Activated CD8-positive, alpha-beta T cell treated with anti-CD3 and anti-CD28 coated beads for 36 hours (primary cell): Measurements from ENCODE around the gene DLG5. TPM values are rescaled to one million over a fixed set of nuclear protein-coding genes. Genes with fewer than 3 reads are reported as not detected.

Source experiments
- ATAC-seq: fragments of 200-7000 bp; cut with Tn5 transposase; one replicate; pipeline ENCODE4 v1.10.0; 2021; ENCODE audit warnings: mild to moderate bottlenecking, moderate library complexity
- CTCF ChIA-PET: fragments of 350-600 bp; sonication (Branson Sonifier 250); formaldehyde crosslinking; loops from one replicate; lab custom pipeline; 2021; ENCODE audit warnings: antibody characterized with exemption; lab: Charles Lee
- POLR2A ChIA-PET: fragments of 350-600 bp; sonication (Branson Sonifier 250); formaldehyde crosslinking; loops from one replicate; lab custom pipeline; 2021; ENCODE audit warnings: antibody characterized with exemption; lab: Charles Lee
- DNase-seq: peaks from one replicate; pipeline ENCODE4 v3.0.0-alpha.2; 2020
- H3K27ac Mint-ChIP-seq: one replicate; pipeline ENCODE4 v1.8.0; 2021; ENCODE audit warnings: mild to moderate bottlenecking, mixed read lengths
- H3K27me3 Mint-ChIP-seq: one replicate; pipeline ENCODE4 v1.8.0; 2021; ENCODE audit warnings: mixed read lengths
- H3K36me3 Mint-ChIP-seq: one replicate; pipeline ENCODE4 v1.8.0; 2021; ENCODE audit warnings: low read depth, mixed read lengths
- H3K4me1 Mint-ChIP-seq: one replicate; pipeline ENCODE4 v1.8.0; 2021; ENCODE audit warnings: low read depth, mixed read lengths
- H3K4me3 Mint-ChIP-seq: one replicate; pipeline ENCODE4 v1.8.0; 2021; ENCODE audit warnings: mild to moderate bottlenecking, moderate library complexity, mixed read lengths
- H3K9me3 Mint-ChIP-seq: one replicate; pipeline ENCODE4 v1.8.0; 2021; ENCODE audit warnings: mixed read lengths
- intact Hi-C: fragments of 100-400 bp; cut with micrococcal nuclease; formaldehyde crosslinking; loops from one replicate; pipeline ENCODE4 v1.10.0; 2022
- total RNA-seq, 2 experiments: library from RNA; stranded (reverse); gene quantifications; one replicate each; pipeline ENCODE4 v1.2.3, GENCODE V29; 2021
- TF ChIP-seq, protein P1 (sequence below): fragments of 200-600 bp; IDR thresholded peaks from one replicate; pipeline ENCODE4 v1.8.0; 2022; ENCODE audit warnings: antibody characterized with exemption, mild to moderate bottlenecking

The DLG5 gene
- total RNA-seq, 2 experiments from 2014 or later, result 2.7 to 4.8 TPM

DNA sequence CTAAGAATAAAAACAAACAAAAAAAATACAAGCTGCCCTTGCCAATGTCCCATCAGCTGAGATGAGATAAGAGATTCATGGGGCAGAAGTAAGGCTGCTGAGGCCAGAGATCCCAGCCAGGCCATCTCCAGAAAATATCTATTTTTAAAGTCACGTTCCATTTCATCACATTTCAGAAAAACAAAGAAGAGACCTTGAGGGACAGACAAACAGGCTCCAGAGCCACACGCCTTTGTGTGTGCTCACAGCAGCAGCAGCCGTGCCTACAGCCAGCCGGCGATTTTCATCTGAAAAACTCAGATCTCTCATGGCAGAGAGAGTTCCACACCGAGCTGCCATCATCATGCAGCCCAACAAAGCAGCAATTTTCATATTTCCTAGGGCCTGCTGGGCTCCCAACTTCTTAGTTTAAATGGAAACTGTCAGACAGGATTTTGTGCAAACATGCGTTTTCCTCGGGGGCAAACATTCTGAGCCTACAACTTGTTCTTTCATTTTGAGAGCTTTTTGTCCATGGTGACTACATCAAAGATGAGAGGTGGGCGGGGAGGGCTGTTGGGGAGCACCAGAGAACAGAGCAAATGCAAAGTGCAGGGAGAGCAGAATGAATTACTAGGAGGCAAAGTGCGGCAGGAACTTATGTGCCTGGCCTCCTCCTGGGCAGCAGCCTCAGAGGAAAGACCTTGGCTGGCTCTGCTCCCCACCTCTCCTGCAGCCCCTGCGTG is 38.8 kb downstream of the DLG5 start:
- TF ChIP-seq, protein P1, sequence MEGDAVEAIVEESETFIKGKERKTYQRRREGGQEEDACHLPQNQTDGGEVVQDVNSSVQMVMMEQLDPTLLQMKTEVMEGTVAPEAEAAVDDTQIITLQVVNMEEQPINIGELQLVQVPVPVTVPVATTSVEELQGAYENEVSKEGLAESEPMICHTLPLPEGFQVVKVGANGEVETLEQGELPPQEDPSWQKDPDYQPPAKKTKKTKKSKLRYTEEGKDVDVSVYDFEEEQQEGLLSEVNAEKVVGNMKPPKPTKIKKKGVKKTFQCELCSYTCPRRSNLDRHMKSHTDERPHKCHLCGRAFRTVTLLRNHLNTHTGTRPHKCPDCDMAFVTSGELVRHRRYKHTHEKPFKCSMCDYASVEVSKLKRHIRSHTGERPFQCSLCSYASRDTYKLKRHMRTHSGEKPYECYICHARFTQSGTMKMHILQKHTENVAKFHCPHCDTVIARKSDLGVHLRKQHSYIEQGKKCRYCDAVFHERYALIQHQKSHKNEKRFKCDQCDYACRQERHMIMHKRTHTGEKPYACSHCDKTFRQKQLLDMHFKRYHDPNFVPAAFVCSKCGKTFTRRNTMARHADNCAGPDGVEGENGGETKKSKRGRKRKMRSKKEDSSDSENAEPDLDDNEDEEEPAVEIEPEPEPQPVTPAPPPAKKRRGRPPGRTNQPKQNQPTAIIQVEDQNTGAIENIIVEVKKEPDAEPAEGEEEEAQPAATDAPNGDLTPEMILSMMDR, result no peak
- intact Hi-C loops, result no loop called here
- Mint-ChIP-seq H3K27me3 (no peaks in the 10 kb centered on the region), H3K4me3 (no peak overlapping the region), H3K4me1 (no peaks in the 10 kb centered on the region), H3K9me3 (no peaks in the 10 kb centered on the region), H3K27ac (no peak overlapping the region), H3K36me3 (no peaks in the 10 kb centered on the region)
- ChIA-PET CTCF (no interaction called here), POLR2A (no interaction called here)
- no peak for DNase-seq
- no peak for ATAC-seq

DNA sequence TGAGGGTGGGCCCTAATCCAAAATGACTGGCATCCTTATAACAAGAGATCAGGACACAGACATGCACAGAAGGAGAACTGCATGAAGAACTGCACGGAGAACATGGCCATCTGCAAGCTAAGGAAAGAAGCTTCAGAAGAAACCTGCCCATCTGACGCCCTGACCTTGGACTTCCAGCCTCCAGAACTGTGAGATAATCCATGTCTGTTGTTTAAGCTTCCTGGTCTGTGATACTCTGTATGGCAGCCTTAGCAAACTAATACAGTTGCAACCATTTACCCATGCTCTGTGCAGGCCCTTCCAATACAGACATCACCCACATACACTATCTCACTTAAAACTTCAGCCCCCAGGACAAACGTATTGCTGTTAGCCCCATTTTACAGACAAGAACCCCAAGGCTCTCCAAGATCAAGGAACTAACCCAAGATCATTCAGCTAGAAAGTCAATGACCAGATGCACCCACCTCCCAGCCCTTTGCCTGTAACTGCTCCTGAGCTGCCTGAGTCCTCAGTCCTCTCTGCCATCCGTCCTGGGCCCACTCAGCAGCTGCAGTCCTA is 39.7 kb downstream of the DLG5 start:
- Mint-ChIP-seq H3K27ac (no peak overlapping the region), H3K9me3 (no peaks in the 10 kb centered on the region), H3K36me3 (no peaks in the 10 kb centered on the region), H3K4me1 (no peaks in the 10 kb centered on the region), H3K27me3 (no peaks in the 10 kb centered on the region), H3K4me3 (no peak overlapping the region)
- ATAC-seq, result no peak
- intact Hi-C loops, result no loop called here
- ChIA-PET CTCF (no interaction called here), POLR2A (no interaction called here)
- DNase-seq, result no peak
- TF ChIP-seq, protein P1, result no peak

DNA sequence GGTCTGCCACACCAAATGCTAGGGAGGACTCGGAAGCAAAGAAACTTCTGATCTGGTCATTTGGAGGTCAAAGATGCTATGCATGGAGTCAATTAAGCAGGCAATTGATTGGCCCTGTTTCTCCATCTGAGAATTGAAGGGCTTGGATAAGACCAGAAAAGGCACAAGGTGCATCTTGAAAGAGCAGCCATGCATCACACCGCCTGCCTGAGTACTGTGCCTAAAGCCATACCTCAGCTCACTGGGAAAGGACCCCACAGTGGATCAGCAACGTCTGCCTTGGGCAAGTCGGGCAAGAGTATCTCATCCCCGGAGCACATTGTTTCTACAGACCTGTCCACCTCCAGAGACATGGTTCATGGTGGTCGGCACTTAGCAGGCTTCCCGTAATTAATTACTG is 42.4 kb downstream of the DLG5 start:
- H3K4me1 Mint-ChIP-seq, result no peaks in the 10 kb centered on the region
- no peaks in the 10 kb centered on the region for H3K36me3 Mint-ChIP-seq
- no peaks in the 10 kb centered on the region for H3K27me3 Mint-ChIP-seq
- ChIA-PET POLR2A (no interaction called here), CTCF (no interaction called here)
- H3K9me3 Mint-ChIP-seq, result no peaks in the 10 kb centered on the region
- no peak overlapping the region for H3K27ac Mint-ChIP-seq
- H3K4me3 Mint-ChIP-seq, result no peak overlapping the region
- intact Hi-C loops, result no loop called here
- ATAC-seq (no peak), DNase-seq (no peak)
- TF ChIP-seq, protein P1, result no peak

DNA sequence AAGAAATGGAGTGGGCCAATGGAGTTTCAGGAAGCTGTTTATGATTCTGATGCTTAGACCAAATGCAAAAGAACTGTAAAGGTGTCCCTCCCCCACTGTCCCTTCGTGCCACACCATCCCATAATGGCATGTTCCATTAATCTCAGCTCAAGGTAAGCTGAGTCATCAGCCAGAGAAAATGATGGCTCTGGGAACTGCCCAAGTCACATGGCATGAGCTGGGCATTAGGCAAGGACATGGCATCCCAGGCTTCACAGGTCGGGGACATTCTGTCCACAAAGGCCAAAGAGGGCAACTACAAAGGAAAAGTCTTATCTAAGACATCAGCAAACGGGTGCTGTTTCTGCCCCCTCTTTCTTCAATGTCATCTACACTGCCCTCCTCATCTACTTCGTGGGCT is 44.9 kb downstream of the DLG5 start:
- H3K36me3 Mint-ChIP-seq, result no peaks in the 10 kb centered on the region
- ChIA-PET CTCF (no interaction called here), POLR2A (no interaction called here)
- H3K9me3 Mint-ChIP-seq, result no peaks in the 10 kb centered on the region
- H3K27me3 Mint-ChIP-seq, result no peaks in the 10 kb centered on the region
- H3K27ac Mint-ChIP-seq, result no peak overlapping the region
- ATAC-seq (no peak), DNase-seq (no peak)
- H3K4me3 Mint-ChIP-seq, result no peak overlapping the region
- intact Hi-C loops, result no loop called here
- peaks cover 11% of the 10 kb centered on the region for H3K4me1 Mint-ChIP-seq
- TF ChIP-seq, protein P1, result no peak

DNA sequence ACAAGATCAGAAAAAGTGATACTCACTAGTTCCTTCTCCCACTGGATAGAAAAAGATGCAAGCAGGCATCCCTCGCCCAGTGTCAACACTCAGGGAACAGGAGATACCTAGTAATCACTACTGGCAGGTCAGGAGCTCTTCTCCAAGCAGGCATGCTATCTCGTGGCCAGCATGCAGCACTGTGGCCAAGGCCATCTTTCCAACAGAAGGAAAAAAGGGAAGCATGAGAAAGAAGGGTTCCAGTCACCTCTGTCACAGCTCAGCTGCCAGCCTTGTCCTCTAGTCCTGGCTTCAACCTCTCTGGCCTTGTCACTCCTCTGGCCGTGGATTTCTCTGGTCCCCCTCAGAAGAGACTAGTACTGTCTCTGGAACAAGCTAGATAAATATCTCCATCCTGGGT is 45.3 kb downstream of the DLG5 start:
- Mint-ChIP-seq H3K4me3 (no peak overlapping the region), H3K4me1 (peaks cover 11% of the 10 kb centered on the region), H3K27me3 (no peaks in the 10 kb centered on the region), H3K27ac (no peak overlapping the region), H3K9me3 (no peaks in the 10 kb centered on the region), H3K36me3 (no peaks in the 10 kb centered on the region)
- intact Hi-C loops, result no loop called here
- ChIA-PET POLR2A (no interaction called here), CTCF (no interaction called here)
- ATAC-seq (no peak), DNase-seq (no peak)
- TF ChIP-seq, protein P1, result no peak
